Measurements from ENCODE around the gene WEE2.

DNA sequence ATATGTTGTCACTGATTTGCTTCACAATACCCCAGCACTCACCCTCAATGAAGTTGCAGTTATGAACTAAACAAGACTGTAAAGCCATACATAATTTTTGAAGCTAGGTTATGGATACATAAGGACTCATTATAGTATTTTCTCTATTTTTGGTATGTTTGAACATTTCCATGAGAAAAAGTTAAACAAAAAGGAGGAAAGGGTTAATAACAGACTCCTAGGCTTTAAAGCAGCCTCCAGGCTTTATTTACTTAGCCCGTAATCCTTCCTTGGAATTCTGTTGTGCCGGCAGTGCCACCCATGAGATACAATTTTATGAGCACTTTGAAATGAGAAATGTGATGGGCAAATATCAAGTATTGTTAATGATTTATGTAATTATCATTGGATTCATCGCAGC is 4.0 kb upstream of the WEE2 start:
- TF ChIP-seq POLR2A (IDR thresholded peaks at IDR 0.05) (no peak), POLR2AphosphoS5 (IDR thresholded peaks at IDR 0.05; ENCODE audit: insufficient read depth in 1 of 2, low read depth in 1 of 2) (no peak)
- TF ChIP-seq, protein P1, sequence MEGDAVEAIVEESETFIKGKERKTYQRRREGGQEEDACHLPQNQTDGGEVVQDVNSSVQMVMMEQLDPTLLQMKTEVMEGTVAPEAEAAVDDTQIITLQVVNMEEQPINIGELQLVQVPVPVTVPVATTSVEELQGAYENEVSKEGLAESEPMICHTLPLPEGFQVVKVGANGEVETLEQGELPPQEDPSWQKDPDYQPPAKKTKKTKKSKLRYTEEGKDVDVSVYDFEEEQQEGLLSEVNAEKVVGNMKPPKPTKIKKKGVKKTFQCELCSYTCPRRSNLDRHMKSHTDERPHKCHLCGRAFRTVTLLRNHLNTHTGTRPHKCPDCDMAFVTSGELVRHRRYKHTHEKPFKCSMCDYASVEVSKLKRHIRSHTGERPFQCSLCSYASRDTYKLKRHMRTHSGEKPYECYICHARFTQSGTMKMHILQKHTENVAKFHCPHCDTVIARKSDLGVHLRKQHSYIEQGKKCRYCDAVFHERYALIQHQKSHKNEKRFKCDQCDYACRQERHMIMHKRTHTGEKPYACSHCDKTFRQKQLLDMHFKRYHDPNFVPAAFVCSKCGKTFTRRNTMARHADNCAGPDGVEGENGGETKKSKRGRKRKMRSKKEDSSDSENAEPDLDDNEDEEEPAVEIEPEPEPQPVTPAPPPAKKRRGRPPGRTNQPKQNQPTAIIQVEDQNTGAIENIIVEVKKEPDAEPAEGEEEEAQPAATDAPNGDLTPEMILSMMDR (IDR thresholded peaks at IDR 0.05) = no peak
